ENCODE measurements around the gene MEGF10.
A peak's percentile ranks its signal among the peaks of the same experiment; 100 is the strongest.

MEGF10 gene

DNA sequence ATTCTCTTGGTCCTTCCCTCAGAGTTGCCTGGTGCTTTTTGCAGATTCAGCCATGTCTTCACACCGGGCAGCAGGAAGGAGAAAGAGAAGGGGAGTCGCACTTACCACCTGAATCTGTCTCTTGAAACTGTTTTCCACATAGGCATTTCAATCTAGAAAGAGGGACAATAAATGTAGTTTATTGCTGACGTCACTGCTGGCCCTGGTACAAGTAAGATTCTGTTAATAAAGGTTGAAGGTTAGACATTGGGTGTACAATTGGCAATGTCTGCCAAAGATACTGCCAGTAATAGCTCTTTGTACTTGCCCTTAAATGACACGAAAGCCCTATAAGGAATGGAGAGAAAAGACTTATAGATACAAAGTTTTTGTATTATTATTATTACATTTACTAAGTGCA lies 72.8 kb downstream of the MEGF10 start:
- FAIRE-seq (no peak), DNase-seq (ENCODE audit: insufficient read length, low spot score) (no peak)

DNA sequence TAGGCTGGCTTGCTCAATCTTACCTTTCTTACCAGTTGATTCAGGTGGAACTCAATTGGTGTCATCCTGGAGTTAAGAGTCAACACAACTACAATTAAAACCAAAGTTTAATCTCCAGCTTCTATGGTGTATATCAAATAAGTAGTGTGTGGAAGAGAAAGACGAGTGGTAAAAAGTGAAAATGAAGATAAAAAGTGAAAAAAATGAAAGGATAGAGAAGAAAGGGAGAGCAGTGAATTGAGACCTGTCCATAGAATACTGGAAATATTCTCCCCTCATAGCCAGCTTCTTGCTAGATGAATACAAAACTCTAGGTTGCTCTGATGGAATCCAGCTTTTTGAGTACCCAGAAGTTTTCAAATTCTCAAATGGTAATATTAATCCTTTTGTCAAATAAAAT lies 76.4 kb downstream of the MEGF10 start:
- no peak for FAIRE-seq
- no peak for DNase-seq (ENCODE audit: insufficient read length, low spot score)

DNA sequence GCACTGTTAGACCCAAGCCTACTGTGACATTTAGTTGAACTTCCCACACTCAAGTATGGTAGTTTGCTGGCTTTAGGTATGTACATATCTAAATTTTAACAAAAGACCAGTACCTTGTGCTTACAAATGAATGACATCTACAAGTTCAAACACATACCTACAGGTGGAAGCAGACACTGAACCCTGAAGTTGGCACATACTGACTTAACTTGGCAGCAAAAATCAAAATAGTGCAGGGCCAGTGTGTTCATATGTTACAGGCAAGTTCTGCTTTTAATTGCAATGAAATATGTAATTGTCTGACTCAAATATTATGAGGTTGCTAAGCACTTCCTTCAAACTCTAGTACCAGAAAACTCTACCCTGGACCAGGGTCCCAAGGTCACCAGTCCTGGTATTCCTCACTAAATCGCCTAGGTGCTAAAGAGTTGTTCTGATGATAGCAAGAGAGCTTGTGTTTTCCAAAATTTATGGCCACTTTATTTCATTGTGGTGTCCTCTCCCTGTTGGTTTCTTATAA lies 77.4 kb downstream of the MEGF10 start:
- DNase-seq (ENCODE audit: insufficient read length, low spot score) = no peak
- FAIRE-seq = peak; percentile 38

DNA sequence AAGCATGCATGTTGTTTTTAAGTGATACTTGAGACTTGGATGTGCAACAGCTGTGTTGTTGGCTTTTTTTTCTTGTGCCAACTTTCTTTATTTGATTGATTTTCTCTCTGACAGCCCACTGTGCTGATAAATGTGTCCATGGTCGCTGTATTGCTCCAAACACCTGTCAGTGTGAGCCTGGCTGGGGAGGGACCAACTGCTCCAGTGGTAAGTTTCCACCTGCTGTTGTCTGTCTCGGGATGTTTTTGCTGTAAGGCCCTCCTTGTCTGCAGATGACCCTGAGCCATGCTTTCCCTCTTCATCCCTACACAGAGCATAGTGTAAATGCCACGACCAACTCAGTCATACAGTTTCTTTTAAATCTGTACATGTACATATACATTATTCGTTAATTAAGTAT lies 79.2 kb downstream of the MEGF10 start:
- no peak for DNase-seq (ENCODE audit: insufficient read length, low spot score)
- no peak for FAIRE-seq

DNA sequence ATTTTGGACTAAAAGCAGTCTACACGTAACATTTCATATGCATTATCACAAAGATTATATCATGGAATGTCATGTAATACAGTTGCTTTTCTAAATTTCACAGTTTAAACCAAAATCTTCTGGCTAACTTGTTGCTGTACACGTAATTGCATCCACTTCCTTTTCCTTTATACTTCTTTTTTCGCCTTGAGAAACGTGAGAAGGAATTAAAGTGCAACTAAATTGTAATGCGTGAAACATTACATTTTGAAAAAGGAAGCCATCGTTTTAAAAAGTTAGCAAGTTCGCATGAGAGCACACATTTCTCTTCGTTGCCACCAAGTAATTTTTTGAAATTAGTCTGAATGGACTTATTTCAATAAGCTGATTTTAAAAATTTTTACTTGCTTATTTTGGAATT lies 80.0 kb downstream of the MEGF10 start:
- no peak for FAIRE-seq
- no peak for DNase-seq (ENCODE audit: insufficient read length, low spot score)

DNA sequence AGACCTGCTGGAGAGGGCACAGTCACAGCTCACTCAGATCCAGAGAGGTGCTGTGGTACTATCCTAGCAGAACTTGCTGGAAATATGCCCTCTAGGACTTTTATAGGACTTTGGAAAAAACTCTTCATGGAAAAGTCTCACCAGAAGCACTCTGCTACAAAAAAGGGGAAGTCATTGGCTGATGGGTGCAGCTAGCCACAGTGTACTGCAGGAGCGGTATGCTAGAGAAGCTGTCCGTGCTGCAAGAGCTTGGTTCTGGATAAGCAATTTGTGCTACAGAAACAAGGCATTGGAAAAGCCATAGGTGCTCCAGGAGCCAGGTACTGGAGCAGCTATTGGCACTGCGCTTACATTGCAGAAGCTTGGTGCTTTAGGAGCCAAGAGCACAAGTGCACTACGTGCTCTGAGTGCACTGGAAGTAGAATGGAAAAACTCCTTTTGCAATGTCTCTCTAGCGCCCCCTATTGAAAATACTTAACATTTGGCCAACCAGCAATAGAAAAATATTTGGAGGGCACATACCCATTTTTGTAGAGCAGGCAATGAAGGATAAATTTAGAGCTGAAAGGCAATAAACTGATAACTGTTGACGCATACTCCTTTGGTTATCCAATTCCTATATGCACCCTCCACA lies 83.4 kb downstream of the MEGF10 start:
- DNase-seq (ENCODE audit: insufficient read length, low spot score) (no peak), FAIRE-seq (no peak)

DNA sequence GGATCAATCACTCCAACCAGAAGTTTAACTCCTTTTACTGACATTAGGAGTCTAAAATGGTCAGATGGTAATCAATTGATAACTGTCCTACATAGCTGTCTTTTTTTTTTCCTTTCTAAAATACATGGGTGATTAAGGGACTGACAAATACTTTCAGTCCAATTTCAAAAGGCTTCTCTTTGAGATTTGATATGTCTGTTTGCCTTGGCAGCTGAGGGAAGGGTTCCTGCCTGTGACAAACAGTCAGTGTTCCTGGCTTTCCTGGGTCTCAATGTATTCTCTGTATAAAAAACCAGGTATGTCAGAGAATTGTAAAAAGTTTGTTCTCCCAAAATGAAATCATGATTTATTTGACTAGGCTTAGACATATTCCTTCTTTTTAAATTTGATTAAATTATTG lies 84.5 kb downstream of the MEGF10 start:
- FAIRE-seq = no peak
- DNase-seq (ENCODE audit: insufficient read length, low spot score) = no peak

DNA sequence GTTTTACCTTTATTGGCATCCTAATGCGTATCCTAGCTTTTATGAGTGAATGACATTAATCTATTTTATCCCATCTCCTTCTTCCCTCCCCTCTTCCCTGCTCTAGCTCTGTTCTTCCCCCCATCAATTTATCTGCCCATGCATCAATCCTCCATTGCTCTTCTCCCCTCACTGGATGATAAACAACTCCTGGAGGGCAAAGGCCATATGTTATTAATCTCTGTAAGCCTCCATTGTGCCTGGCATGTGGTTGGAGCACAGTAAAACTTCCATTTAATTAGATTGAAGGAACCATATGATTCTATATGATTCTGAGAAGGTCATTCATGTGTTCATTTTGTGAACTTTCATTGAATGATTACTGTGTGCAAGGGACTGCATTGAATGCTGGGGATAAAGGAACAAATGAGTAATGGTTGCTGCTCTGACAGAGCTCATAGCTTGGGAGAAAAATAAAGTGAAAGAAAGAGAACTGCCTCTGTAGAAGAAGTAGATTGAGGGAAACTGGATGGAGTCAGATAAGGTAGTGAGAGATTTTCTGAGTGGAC lies 85.0 kb downstream of the MEGF10 start:
- DNase-seq (ENCODE audit: insufficient read length, low spot score) (no peak), FAIRE-seq (no peak)

DNA sequence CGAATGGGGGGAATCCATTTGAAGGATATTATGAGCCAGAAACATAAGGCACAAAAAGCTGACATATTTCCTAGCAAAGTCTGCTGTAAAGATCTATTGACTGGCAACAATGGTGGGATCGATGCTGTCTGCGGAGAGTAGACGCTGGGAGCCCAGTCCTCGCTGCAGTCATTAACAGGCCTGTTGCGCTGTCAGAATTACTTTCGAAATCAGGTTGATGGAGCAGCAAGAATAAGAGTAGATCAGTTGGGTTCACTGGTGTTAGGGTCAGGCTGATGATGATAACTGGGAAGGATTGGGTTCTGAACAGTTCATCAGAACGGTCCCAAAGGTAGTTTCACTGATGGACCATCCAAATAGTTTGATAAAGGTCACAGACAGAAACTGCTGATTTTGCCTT lies 87.1 kb downstream of the MEGF10 start:
- DNase-seq (ENCODE audit: insufficient read length, low spot score) (no peak), FAIRE-seq (peak; percentile 20)

DNA sequence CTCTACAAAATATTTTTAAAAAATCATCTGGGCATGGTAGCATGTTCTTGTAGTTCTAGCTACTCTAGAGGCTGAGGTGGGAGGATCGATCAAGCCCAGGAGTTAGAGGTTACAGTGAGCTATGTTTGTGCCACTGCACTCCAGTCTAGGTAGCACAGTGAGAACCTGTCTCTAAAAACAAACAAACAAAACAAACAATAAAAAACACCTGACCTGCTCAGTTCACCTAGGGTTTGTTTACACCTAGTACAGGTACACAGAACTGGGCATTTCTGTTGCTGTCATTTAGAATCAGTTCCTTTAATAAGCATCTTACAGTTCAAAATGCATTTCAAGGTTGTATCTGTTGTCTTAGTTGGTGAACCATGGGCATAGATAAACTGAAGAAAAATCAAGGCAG lies 95.3 kb downstream of the MEGF10 start:
- FAIRE-seq (no peak), DNase-seq (ENCODE audit: insufficient read length, low spot score) (no peak)

DNA sequence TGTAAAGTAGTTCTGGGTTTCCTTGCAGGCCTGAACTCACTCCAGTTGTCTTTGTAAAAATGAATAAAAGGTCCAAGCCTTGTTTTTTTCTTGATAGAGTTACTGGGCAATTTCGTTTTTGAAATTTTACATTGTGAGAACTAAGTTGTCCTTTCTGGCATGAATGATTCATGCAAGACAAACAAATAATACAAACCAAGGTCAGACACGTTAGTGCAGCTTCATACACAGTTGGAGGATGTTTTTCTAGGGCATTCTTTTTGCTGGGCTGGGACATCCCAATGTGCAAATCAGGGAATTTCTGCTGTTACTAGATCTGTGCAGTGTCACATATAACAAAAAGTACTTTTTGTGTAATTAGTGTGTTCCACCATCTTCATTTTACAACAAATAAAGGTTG lies 96.0 kb downstream of the MEGF10 start:
- FAIRE-seq = no peak
- DNase-seq (ENCODE audit: insufficient read length, low spot score) = no peak

DNA sequence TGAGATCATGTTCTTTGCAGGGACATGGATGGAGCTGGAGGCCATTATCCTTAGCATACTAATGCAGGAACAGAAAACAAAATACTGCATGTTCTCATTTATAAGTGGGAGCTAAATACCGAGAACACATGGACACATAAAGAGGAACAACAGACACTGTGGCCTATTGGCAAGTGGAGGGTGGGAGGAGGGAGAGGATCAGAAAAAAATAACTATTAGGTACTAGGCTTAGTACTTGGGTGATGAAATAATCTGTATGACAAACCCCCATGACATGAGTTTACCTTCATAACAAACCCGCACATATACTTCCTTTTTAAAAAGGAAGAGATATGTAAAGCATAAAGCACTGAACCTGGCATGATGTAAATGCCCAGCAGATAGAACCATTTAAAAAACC lies 99.0 kb downstream of the MEGF10 start:
- DNase-seq (ENCODE audit: insufficient read length, low spot score) (no peak), FAIRE-seq (no peak)

DNA sequence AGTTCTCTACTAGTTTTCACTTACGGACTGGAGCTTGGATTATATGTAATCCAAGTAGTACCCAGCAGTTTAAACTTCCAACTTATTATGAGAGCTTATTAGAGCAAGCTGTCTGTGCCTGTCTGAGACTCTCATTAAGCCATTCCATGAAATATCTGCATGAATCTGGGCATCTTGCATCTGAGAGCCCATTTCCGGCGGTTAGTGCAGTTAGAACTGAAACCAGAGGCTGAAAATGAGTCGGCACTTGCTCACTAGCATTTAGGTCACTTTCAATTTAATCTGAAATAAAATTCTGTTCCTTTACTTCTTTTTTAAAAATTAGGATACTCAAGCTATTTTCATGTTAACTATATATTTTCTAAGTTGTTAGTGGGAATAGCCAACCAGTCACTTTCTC lies 102.2 kb downstream of the MEGF10 start:
- FAIRE-seq (no peak), DNase-seq (ENCODE audit: insufficient read length, low spot score) (no peak)

DNA sequence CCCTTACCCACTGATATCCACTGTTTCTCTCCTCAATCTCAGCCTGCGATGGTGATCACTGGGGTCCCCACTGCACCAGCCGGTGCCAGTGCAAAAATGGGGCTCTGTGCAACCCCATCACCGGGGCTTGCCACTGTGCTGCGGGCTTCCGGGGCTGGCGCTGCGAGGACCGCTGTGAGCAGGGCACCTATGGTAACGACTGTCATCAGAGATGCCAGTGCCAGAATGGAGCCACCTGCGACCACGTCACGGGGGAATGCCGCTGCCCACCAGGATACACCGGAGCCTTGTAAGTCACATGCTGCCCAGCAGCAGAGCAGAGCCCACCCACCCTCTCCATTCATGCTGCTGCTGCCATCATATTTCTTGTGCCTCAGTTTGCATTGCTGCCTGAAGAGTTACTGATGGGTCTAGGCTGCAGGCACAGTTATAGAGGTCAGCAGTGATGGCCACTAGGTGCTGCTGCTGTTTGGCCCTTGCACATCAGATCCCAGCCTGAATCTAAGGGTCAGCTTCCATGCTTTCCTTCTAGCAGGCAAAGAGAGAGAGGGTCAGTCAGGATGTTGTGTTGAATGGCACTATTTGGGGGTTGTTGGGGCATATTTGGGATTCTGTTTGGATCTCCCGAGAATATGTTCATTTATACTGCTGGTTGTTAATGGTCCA lies 106.0 kb downstream of the MEGF10 start:
- DNase-seq (ENCODE audit: insufficient read length, low spot score) (no peak), FAIRE-seq (peak; percentile 26)

DNA sequence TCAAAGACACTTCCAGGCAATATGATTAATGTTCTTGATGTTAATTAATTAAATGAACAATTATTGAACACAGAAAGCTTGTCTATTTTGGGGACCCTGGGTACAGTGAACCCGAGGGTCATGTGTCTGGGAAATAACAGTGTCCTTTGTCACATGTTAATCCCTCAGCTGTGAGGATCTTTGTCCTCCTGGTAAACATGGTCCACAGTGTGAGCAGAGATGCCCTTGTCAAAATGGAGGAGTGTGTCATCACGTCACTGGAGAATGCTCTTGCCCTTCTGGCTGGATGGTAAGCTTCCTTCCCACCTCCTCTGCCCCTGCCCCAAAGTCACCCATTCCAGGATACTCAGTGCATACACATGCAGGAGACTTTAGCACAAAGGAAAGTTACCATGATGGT lies 107.9 kb downstream of the MEGF10 start:
- no peak for DNase-seq (ENCODE audit: insufficient read length, low spot score)
- FAIRE-seq = no peak

DNA sequence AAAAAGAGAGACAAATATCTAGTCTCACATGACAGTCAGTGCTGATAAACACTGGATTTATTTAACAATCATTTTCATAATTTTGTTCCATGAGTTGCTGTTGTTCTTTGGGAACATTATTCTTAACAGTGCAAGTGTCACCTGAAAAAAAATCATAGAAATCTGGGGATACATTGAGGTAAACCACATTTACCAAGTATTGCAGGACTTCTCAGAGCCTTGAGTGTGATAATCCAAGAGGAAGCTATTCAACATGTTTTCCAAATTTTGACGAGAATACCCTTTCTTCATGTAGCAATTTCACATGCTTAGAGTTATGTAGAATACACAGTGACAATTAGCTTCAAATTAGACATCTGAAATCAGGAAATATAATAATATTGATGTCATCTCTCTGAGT lies 108.5 kb downstream of the MEGF10 start:
- no peak for FAIRE-seq
- DNase-seq (ENCODE audit: insufficient read length, low spot score) = no peak

DNA sequence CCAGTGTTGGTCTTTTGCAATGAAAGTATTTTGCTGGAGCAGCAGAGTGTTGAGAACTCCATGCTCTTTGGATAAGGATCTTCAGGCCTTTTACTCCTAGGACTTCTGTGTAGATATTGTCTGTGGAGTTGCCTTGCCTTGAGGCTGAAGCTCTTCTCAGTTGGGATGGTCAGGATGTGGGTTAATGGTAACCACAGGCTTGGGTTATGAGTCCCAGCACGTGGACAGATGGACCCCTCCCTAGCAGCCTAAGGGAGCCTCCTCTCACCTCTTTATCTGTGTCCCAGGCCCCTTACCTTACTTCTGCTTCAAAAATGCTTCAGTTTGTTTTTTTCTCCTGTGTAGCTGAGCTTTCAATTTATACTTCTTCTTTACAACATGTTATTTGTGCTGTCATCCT lies 109.9 kb downstream of the MEGF10 start:
- no peak for DNase-seq (ENCODE audit: insufficient read length, low spot score)
- FAIRE-seq = no peak

DNA sequence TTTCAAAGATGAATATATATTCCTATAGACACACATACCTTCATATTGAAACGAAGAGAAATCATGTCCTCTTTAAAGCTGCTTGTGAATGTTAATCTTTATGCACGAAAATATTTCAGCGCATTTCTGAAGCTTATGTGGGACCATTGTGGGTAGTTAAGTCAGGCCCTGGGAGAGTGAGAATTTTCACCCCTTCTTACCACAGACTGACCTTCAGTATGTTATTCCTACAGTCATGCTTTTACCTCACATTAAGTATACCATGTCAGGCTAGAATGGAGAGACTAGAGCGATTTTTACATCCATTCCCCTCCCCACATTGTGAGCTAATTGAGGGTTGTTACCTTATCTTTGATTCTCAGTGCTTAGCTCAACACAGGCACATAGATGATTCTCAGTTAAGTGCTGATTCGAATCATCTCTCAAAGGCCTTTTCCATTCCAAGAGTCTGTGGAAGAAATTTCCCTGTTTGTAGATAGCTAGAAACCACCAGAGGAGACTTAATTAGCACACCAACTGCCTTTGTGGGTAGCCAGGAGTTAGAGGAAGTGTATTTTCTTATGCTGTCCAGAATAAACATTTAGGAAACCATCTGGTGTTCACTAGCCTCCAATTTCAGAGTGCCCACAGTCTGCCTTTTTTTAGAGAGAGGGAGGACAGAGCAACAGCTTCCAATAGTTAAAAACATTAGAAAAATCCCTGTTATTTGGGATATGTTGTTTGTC lies 110.5 kb downstream of the MEGF10 start:
- no peak for DNase-seq (ENCODE audit: insufficient read length, low spot score)
- no peak for FAIRE-seq

DNA sequence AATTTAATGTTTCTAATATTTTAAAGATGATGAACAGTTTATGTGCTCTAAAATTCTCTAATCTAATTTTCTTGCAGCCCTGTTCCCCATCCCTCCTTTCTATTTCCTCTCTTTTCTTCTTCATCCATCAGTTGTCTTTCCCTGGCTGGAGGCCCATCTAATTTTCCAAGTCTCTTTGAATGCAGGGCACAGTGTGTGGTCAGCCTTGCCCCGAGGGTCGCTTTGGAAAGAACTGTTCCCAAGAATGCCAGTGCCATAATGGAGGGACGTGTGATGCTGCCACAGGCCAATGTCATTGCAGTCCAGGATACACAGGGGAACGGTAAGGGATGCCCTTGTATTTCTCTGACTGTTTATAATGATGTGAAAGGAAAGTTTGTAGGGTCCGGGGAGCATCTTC lies 111.8 kb downstream of the MEGF10 start:
- FAIRE-seq (no peak), DNase-seq (ENCODE audit: insufficient read length, low spot score) (no peak)

DNA sequence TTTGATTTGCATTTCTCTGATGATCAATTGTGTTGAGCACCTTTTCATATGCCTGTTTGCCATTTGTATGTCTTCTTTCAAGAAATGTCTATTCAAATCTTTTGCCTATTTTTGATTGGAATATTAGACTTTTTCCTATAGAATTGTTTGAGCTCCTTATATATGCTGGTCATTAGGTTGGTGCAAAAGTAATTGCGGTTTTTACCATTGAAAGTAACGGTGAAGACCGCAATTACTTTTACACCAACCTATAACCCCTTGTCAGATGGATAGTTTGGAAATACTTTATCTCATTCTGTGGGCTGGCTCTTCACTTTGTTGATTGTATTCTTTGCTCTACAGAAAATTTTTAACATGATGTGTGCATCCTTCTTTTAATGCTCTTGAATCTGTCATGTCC lies 113.6 kb downstream of the MEGF10 start:
- DNase-seq (ENCODE audit: insufficient read length, low spot score) (no peak), FAIRE-seq (no peak)

DNA sequence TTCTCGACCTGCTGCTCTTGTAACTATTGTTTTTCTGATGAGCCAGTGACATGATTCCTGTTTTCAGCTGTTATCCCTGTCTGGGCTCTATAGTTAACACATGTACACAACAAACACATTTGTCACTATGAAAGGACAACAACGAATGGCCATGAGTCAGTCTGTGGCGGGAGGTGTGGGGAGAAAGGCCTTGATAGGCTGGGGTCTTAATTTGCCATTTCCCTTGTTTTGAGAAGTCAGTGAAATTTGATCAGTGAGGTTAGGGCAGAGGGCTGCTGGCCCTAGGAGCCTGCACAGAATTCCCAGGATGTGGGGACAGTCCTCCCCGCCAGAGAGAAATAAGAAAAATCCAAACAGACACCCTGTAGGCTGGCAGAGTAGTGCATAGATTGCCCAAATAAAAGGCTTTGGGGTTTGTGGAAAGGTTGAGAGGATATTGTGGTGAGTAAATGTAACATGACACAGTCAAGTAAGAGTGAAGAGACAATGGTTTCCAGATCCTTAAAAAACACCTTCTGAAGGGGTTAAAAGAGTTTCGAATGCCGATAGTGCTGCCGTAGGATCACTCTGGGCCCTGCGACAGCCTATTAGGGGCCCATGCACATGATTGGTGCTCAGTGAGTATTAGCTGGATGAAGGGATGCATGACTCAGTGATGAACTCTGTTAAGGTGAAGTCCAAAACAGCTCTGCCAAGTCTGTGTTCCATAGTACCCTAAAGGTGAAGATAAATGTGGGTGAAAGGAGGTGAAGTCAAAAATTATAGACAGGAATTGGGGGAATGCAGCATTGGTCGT lies 115.9 kb downstream of the MEGF10 start:
- DNase-seq (ENCODE audit: insufficient read length, low spot score) = no peak
- no peak for FAIRE-seq

Measured in HTR-8/SVneo (cell line).